Middle frontal gyrus (tissue), 1 donor: ENCODE data around the gene MGA.

ENCODE experiments used
- DNase-seq: peaks from one replicate; pipeline ENCODE4 v3.0.0-alpha.2; 2015; ENCODE audit warnings: low spot score; ENCODE audit errors: extremely low spot score

Gene MGA

DNA sequence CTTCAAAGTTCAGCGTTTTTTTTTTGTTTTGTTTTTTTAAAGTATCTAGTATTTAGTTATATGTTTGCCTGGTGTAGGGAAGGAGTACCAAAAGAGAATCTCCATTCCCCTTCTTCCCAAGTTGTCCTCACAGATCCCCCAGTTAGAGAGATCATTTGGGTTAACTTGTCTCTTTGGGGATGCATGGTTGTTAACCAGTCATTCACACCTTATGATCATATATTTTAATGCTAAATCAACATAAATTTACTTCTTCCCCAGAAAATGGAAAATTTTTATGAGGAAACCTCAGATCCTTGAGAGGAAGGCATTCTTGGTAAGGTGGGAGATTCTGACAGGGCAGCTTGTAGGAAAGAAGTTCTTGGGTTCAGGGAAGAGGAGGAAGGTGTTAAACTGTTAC lies 1.5 kb upstream of the MGA start:
- no peak for DNase-seq

DNA sequence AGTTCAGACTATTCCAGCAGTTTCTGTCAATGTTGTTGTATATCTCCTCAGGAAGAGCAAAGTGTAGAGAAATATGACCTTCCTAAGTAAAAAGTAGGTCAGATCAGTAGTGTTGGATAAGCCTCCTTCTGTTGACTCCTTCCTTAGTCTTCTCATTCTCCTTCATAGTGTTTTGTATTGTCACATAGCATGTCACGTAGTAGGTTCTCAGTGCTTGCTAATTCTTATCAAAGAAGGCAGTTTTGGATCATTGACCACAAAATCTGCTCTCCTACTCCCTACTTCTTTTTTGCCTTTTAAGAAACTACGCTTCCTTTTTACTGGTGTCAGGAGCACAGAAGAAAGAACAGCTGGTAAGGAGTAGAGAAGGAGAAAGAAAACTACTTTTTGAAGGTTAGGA lies 1.0 kb upstream of the MGA start:
- no peak for DNase-seq

DNA sequence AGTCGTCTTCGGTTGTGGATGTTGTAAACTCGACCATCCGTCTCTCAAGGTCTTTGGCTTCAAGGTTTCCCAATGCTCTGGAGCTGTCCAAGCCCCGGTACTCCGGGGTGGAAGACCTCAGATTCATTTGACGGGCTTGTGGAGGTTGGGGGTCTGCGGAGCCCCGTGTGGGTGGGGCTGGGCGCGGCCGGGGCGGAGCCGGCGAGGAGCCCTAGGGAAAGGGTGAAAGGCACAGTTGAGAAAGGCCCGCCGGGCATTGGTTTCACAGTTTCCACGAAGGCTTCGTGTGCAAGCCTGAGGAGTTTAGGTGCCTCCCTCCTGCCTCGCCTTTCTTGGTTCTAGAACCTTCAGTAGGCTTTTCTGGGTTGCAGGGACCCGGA lies 360 bp upstream of the MGA start:
- DNase-seq: no peak

DNA sequence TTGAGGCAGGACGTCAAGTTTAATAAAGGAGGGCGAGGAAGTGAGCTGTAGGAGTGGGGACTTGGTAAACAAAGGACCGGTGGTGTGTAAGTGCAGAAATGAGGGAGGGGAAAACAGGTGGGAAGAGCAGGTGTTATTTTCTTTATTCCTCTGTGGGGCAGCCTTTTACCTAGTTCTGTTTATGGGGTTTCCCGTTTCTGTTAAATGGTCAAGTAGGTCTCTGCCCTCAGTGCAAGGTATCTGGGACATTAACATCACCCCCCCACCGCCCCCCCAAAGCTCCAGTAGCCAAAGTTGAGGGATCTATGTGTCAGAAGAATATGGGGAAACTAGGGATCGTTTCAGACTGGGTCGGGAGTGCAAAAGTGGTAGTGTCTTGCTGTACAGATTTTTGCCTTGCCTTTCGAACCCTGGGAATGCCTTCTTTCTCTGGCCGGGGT lies 893 bp downstream of the MGA start:
- no peak for DNase-seq

DNA sequence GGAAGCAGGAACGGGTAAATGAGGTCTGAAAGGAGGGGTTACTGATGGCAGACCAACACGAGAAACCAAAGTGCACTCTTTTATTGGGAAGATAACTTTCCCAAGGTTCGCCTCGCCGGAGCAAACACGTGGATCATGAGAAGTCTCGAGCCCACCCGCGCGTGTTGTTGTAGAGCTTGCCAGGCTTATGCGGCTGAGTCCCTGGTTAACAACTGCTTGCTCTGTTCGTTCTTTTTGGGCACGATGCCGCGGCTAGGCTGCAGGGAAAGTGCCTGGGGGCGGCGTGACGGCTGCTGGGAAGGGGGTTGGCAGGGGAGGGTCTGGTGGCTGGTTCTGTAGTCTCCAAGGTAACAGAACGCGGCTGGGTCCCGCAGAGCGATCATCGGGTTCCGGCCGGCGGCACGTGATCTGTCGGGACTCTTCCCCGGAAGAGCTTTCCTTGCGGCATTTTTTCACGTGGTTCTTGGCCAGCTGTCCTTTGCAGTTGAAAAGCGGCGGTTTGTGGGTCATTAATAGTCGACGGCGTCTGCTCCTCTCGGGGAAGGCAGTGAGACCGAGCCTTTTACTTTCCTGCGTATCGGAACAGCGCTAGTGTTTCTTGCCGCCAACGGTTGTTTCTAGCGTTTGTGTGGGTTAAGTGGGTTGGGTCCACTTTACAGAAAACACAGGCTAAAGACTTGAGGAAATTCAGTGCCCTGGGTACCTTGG lies 1.5 kb downstream of the MGA start:
- peak; percentile 71 for DNase-seq

DNA sequence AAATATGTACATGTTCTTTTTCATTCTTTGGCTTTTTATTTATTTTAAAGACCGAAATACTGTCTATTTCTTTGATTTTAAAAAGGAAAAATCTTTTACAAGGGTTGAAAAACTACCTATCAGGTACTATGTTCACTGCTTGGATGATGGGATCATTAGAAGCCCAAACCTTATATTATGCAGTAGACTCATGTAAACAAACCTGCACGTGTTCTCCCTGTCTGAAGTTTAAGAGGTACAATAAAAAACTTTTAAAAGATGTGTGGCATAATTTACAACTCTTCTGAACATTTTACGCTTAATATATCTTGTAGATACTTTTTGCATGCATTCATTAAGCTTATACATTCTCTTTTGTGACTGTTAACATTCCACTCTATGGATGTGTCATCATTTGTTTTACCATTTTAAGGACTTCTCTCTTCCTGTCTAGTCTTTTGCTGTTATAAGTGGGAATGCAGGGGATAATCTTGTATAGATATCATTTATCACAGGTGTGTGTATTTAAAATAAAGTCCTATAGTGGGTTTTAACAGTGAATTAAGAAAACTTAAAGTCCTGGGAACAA lies 6.2 kb downstream of the MGA start:
- DNase-seq: no peak

DNA sequence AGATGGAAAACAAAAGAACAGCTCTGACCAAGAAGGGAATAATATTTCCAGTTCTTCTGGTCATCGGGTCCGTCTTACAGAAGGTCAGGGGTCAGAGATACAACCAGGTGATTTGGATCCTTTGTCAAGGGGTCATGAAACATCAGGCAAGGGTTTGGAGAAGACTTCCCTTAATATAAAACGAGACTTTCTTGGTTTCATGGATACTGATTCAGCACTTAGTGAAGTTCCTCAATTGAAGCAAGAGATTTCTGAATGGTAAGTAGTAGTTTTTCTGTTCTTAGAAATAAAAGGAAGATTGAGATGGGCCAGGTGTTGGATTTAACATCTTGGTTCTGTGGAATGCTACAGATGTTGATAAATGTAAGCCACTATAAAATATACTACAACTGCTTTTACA lies 9.5 kb downstream of the MGA start:
- DNase-seq: no peak

DNA sequence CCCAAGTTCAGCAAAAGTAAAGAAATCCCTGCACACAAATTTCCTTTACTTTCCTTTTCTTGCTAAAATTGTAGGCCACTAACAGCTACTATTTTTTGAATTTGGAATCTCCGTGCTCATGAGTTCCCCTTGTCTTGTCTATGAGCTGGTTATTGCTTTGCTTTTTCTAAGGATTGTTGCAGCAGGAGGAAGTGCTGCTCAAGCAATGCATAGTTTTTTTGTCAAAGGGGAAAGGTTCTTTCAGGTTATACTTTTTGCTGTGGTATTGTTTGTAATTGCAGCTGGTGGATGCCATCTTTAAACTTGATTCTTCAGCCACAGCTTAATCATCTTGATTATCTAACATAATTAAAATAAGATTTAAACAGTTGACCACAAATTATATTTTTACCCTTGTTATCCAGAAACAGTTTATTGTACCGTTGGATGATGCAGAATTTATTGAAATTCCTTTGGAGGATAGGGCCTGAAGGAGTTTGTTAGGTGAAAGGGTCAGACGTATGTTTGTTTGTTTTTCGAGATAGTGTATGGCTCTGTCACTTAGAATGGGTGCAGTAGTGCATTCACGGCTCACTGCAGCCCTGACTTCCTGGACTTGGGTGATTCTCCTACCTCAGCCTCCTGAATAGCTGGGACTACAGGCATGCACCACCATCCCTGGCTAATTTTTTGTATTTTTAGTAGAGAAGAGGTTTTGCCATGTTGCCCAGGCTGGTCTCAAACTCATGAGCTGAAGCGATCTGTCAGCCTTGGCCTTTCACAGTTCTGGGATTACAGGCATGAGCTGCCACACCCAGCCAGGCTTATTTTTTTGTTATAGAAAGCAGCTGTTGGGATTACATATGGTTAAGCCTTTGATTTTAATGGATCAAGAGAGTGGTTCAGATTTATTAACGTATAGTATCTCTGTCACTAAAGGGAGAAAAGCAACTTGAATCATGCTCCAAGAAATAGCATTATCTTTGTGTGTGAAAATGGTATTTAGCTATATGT lies 11.7 kb downstream of the MGA start:
- DNase-seq: no peak

DNA sequence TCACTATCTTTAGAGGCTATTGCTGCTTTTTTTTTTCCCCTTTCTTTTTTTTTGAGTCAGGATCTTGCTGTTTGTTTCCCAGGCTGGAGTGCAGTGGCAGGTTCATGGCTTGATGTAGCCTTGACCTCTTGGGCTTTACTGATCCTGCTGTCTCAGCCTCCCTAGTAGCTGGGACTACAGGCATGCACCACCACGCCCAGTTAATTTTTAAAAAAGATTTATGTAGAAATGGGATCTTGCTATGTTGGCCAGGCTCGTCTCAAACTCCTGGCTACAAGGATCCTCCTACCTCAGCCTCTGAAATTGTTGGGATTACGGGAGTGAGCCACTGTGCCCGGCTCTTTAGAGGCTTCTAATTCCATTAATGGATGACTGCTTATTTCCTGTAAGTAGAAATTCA lies 15.1 kb downstream of the MGA start:
- no peak for DNase-seq

DNA sequence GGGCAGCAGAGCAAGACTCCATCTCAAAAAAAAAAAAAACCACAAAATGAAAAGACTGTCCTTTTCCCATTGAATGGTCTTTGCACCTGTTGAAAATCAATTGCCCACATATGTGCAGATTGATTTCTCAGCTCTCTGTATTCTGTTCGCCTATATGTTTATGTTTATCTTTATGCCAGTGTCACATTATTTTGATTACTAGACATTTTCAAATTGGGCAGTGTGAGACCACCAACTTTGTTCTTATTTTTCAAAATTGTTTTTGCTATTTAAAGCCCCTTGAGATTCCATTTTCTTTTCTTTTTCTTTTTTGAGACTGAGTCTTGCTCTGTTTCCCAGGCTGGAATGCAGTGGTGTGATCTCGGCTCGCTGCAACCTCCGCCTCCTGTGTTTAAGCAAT lies 18.5 kb downstream of the MGA start:
- DNase-seq: no peak

- DNase-seq: no peak
Observed at GRCh38 chr15:41683955-41684354, 23.8 kb downstream of the MGA start.

GRCh38 chr15:41688671-41689070 lies 28.5 kb downstream of the MGA start:
- DNase-seq: no peak

DNA sequence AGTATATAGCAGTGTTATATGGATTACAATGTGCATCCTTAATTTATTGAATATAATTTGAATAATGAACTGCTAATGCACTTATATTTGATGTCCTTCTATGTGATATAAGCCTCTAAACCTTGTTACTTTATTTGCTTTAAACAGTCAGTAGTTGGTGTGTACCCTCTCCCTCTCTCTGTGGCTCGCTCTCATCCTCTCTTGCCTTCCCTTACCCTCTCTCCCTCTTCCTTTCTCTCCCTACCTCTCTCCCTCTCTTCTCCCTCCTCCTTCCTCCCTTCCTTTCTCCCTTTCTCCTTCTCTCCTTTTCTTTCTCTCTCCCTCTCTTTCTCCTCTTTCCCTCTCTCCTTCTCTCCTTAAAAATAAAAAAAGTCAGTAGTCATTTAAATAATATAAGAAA lies 28.9 kb downstream of the MGA start:
- DNase-seq: no peak

DNA sequence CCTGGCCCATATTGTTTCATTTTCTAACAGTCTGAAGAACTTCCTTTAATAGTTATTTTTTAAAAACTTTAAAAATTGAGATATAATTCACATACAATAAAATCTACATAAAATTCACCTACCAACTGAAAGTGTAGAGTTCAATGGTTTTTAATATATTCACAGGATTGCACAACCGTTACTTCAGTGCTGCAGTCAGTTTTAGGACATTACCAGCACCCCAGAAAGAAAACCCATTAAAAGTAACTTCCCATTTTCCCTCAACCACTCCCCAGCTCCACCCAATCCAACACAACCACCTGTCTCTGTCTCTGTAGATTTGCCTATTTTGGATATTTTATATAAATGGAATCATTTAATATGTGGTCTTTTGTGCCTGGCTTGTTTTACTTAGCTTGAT lies 29.6 kb downstream of the MGA start:
- no peak for DNase-seq

- DNase-seq: no peak
Observed at GRCh38 chr15:41690636-41691035, 30.4 kb downstream of the MGA start.

DNA sequence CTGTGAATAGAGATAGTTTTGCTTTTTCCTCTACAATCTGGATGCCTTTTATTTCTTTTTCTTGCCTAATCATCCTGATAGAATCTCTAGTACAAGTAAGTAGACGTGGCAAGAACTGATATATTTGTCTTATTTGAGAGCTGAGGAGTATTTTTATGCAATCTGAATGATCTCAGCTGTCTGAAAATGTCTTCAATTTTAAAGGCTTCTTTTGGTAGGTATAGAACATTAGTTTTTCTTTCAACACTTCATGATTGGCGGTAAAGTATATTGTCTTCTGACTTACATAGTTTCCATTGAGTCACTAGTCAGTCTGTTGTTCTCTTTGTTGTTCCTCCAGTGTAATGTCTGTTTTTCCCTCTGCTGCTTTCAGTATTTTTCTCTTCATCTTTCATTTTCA lies 31.3 kb downstream of the MGA start:
- DNase-seq: no peak

DNA sequence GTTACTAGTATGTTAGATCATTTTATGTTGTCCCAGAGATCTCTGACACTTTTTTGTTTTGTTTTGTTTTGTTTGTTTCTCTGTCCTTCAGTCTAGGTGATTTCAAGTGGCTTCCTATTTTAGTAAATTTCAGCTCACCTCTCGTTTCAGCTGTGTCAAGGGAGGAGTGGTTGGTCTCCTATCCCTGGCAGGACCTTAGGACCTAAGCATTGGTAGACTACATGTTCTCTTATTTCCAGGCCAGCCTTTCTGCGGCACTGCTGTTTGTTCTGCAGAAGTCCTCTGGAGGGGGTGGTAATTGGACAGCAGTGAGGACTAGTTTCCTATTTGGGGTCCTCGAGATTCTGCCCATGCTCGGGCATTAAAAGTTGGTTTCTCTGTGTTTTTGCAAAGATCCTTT lies 31.8 kb downstream of the MGA start:
- DNase-seq: no peak

- no peak for DNase-seq
Observed at GRCh38 chr15:41693757-41694156, 33.6 kb downstream of the MGA start.

DNA sequence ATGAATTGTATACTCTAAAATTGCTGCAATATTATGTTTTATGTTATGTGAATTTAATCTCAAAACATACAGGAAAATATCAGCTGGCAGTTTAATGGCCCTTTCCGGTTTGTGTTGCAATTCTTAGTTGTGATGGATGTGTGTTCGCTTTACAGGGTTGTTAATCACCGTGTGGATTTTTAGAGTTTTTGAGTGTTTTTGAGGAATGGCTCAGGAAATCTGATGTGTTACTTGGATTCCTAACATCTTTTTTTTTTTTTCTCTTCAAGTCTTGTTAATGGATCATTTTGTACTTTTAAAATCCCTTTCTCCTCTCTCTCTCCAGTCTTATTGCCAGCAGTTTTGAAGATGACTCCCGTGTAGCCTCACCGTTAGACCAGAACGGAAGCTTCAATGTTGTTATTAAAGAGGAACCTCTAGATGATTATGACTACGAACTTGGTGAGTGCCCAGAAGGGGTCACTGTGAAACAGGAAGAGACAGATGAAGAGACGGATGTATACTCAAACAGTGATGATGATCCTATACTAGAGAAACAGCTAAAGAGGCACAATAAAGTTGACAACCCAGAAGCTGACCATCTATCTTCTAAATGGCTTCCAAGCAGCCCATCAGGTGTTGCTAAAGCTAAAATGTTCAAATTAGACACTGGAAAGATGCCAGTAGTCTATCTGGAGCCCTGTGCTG lies 35.7 kb downstream of the MGA start:
- DNase-seq: no peak

- no peak for DNase-seq
Observed at GRCh38 chr15:41698779-41699178, 38.6 kb downstream of the MGA start.

GRCh38 chr15:41703120-41703519 lies 42.9 kb downstream of the MGA start:
- no peak for DNase-seq

GRCh38 chr15:41713047-41713446 lies 52.8 kb downstream of the MGA start:
- DNase-seq: no peak
